Activated CD8-positive, alpha-beta memory T cell treated with anti-CD3 and anti-CD28 coated beads, Interleukin-2, amount 50 U/mL, for 24 hours (primary cell): ENCODE data around the gene SMOC1.

ENCODE experiments used
- DNase-seq: peaks from one replicate; pipeline ENCODE4 v3.0.0-alpha.2; 2020; ENCODE audit errors: extremely low read depth

Gene SMOC1

GRCh38 chr14:69863083-69863482 is 16.1 kb upstream of the SMOC1 start:
- no peak for DNase-seq

DNA sequence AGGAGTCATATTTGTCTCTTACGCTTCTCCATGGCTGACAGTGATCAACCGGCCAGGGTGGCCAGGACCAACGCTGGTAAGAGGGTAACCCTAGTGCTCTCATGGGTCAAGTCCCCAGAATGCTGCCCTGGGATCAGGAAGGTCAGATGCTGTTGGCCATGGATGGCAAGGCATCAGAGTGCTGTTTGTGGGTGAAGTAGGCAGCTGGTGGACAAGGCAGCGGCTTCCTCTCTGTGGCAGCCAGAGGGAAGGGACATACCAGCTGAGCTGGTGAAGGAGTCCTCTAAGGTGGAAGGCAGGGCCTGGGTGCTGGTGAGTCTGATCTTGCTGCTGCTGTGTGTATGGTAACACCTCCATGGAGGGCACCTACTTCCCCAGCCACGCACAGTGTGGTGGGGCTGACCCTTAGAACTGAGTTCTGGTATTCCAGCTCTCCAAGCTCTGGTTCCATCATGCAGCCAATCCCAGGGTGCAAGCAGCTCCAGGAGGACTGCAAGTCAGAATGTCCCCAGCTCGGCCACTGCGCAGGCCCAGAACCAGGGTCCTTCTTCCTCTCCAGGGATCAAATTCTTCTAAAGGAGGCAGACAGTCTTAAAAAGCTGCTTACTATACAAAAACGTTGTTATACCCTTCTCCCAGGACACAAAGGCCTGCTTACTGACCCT is 13.4 kb upstream of the SMOC1 start:
- DNase-seq, result no peak

DNA sequence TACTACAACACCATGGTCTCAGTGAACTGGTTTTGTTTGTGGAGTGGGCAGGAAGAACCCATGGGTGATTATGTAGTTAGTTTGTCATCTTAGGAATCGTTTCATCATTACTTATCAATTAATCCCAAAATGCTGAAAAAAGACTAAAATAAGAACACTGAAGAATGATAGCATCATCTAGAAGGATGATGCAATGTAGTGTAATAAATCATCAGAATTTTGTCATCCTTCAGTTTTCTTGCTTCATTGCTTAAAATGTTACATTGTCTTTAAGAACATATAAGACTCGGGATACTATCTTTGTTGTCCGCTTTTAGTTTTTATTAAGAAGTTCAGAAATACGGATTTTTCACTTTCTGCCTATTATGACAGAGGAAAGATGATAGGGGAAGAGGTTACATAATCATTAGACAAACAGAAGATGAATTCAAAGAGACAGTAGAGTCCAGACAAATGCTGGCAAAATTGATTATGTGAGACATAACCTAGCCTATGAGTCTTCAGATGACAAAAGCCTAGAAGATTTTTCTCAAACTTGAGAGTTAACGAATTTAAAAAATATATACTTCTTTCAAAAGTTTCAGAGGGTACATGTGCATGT is 10.8 kb upstream of the SMOC1 start:
- DNase-seq, result no peak

- DNase-seq, result no peak
Observed at GRCh38 chr14:69870613-69871012, 8.6 kb upstream of the SMOC1 start.

DNA sequence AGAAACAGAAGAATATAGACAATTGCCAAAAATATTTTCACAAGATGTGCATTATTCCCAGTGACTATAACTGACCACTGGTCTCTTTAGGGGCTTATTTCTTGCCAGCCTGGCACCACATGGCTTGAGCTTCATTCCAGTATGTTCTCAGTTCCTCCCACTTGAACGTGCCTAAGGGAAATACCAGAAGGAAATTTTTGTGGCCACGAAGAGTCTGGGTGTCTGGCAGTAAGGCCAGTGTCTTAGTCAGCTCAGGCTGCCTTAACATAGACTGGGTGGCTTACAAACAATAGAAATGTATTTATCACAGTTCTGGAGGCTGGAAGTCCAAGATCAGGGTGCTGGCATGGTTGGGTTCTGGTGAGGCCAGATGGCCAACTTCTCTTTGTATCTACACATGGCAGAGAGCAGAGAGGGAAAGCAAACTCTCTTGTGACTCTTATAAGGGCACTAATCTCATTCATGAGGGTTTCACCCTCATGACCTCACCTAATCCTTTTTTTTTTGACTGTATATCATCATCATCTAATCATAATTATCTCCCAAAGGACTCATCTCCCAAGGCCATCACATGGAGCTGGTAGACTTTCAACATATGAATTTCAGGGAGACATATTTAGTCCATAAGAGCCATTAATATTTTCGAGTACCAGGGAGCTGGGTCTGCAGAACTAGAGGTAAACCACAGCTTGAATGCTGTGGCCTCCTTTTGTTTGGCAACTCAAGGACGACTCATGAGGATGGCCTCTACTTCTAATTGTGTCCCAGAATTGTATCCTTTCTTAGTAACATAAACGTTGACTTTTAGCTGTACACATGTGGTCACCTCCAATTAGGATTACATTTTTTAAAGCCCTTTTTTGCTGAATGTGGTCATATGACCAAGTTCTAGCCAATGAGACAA is 5.1 kb upstream of the SMOC1 start:
- DNase-seq, result no peak

DNA sequence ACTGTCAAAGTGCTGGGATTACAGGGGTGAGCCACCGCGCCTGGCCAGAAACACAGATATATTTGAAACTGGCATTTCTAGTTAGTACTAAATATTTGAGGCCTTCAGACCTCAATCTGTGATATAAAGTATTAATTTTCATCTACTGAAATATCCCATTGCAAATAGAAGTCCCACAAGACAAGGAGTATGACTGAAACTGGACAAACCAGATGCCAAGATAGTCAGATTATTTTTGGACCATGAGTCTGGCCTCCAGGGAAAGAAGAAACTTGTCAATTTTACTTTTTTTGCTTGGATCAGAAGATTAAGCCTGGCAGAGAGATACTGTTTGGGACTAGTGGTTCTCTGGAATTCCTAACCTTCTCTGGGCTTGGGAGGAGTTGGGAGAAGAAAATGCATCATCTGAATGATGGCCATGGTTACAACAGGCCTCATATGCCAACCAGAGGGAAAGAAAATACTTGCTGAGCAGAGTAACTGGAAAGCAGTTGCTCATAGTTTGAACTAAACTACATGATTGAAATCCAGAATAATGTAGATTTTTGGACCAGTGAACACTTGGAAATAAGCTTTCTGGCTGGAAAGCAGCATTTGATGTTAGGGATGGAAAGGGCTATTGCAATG is 2.9 kb upstream of the SMOC1 start:
- no peak for DNase-seq

GRCh38 chr14:69876848-69877306 is 2.3 kb upstream of the SMOC1 start:
- no peak for DNase-seq

DNA sequence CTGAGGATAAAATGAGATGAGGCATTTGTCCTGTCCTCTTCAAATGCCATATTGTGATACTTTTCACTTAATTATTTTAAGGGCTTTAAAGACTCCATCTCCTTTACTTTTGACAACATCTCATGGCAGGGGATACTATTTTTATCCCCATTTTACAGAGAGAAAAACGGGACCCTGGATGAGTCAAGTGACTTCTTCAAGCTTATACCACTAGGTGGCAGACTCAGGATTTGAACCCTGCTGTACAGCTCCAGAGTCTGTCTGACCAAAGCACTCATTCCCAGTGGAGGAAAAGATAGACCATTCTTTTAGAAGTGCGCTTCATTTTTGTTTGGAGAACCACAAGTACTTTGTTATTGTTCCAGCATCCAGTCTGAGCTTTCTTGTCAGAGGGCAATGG is 1.7 kb upstream of the SMOC1 start:
- DNase-seq, result no peak

DNA sequence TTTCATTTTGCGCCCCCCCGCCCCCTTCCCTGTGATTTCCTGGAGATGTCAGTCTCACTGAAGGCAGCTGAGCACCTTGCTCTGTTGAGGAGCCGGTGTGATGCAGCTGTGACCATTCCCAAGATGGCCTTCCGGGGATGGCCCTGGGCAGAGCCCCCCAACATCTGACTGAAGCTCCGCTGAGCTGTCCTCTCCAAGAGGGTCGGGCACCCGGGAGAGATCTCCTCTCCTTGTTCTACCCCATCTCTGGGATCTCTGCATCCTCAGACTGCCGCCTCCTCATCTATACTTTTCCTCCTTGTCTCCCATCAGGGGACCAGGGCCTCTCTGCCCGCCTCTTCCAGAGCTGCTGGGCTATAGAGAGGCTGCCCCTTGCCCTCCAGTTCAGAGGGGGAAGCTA is 965 bp upstream of the SMOC1 start:
- no peak for DNase-seq

DNA sequence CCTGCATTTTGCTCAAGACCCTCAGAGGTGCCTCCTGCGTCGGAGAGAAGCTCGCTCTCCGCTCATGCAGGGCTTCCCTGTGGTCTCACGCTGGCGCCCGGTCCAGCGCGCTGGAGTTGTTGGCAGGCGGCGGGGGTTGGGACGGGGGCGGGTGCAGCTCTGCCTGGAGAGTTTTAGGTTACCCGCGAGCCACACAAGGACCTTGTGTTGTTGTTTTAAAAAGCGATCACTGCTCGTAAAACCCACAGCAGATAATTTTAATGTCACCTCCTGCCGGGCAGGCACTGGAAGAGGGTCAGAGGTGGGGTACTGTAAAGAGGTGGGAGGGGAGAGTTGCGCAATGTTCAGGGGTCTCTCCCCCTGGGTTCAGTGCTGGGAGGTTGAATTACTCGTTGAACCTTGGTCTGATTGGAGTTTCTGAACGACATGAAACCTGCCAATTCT is 850 bp downstream of the SMOC1 start:
- no peak for DNase-seq

DNA sequence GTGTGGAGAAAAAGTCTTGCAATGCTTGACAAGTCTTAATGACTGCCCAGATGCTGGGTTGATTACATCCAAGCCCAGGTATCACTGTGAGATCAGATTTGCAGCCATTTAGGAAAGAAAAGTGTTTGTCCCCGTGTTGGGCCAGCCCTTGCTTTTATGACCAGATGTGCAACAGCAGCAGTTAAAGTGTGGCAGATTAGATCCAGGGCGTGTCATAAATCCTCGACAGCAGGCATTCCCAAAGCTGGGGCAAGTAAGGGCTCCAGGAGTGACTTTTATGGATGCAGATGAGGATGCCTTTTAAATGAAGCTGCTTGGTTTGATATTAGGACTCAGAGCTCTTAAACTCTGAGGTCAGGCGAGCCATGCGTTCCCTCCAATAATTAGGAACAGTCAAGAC is 1.7 kb downstream of the SMOC1 start:
- no peak for DNase-seq

- no peak for DNase-seq
Observed at GRCh38 chr14:69882116-69882864, 3.1 kb downstream of the SMOC1 start.

DNA sequence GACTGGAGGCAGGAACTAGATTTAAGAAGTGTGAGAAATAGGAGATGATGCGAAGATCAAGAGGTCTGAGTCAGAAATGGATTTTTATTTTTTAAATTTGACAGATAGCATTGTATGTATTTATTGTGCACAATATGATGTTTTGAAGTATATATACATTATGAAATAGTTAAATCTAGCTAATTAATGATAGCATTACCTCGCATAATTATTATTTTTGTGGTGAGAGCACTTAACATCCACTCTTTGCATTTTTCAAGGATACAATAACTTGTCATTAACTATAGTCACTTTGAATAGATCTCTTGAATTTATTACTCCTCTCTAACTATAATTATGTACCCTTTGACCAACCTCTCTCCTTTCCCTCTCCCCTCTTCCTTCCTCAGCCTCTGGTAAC is 3.7 kb downstream of the SMOC1 start:
- DNase-seq, result no peak

- DNase-seq, result no peak
Observed at GRCh38 chr14:69886453-69887242, 7.4 kb downstream of the SMOC1 start.

GRCh38 chr14:69887740-69888657 is 8.8 kb downstream of the SMOC1 start:
- no peak for DNase-seq

DNA sequence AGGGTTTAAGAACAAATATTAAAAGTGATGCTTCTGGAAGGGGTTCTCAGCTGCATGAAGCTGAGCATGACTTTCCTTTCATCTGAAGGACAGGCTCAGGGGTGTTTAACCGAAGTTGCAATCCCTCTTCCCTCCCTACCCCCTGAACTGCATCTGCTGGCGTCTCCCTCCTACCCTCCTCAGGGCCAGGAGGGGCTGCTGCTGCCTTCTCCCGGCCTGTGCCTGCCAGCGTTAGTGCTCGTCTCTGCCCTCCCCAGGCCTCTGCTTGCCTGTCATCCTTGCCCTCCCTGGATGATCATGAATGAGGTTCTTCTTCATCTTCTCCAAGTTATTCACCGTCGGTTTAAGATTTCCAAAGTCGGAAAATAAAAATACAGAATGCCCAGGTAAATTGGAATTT is 12.2 kb downstream of the SMOC1 start:
- DNase-seq, result no peak

DNA sequence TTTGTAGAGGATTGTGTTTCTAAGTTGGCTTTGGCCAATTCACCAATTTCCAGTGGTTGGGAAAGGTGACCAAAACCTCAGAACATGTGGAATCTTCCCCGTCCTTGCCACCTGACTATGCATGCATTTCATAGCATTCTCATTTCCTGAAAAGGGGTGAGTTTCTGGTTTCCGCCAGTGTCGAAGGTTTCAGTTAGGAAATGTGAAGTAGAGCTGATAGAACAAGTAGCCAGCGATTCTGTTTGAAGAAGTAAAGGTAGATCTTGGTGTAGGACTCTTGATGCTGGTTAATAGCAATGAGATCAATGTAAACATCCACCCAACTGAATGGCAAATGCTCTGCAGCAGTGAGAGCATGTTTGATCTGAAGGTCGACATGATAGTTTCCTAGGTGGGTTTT is 15.9 kb downstream of the SMOC1 start:
- DNase-seq, result no peak

GRCh38 chr14:69896080-69896479 is 16.9 kb downstream of the SMOC1 start:
- no peak for DNase-seq

DNA sequence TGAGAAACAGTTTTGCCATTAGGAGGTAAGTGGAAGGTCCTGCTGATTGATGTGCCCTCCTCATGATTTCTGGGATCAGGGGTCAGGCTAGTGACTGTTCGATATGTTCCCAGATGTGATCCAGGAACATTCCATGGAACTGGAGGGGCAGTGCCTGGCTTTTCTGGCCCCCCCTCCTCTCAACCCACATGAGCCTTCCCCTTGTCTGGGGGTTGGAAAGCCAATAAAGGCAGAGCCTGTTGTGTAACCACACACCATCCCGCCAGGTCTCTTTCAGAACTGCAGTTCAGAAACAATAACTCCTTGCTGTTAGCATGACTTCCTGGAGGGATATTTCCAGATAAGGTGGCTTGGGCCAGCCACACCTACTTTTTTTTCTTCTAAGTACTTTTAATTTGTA is 17.8 kb downstream of the SMOC1 start:
- no peak for DNase-seq

- DNase-seq, result no peak
Observed at GRCh38 chr14:69900603-69901002, 21.4 kb downstream of the SMOC1 start.
